GM12865 (cell line): Measurements from ENCODE around the gene MPRIP.

Experiments used
- DNase-seq: peaks from one replicate; pipeline ENCODE4 v3.0.0; 2010; ENCODE audit warnings: low read depth
- H3K4me3 ChIP-seq: 2 replicates; pipeline ENCODE4 v1.5.1; 2011; ENCODE audit warnings: mild to moderate bottlenecking, low read depth, low read length, control low read depth
- CTCF ChIP-seq: IDR thresholded peaks from 2 replicates; pipeline ENCODE4 v1.5.1; 2011; ENCODE audit warnings: low read length, control low read depth, low read depth, inconsistent platforms; ENCODE audit not compliant: insufficient read depth; ENCODE audit errors: missing control alignments

MPRIP gene

GRCh38 chr17:17058304-17058703 is 16.0 kb downstream of the MPRIP start:
- no peak for TF ChIP-seq CTCF

GRCh38 chr17:17059301-17059890 is 17.1 kb downstream of the MPRIP start:
- H3K4me3 ChIP-seq = no peak overlapping the region
- TF ChIP-seq CTCF = no peak
- DNase-seq = no peak

More at GRCh38 chr17:17058304-17058703, 16.0 kb downstream of the MPRIP start:
- no peak overlapping the region for H3K4me3 ChIP-seq
- DNase-seq = no peak

GRCh38 chr17:17060001-17060922 is 18.0 kb downstream of the MPRIP start:
- no peak overlapping the region for H3K4me3 ChIP-seq
- TF ChIP-seq CTCF = no peak
- no peak for DNase-seq

- DNase-seq = no peak
- TF ChIP-seq CTCF = no peak
- H3K4me3 ChIP-seq = no peak overlapping the region
These were observed 18.7 kb downstream of the MPRIP start for GRCh38 chr17:17060930-17061329.

GRCh38 chr17:17061516-17061915 is 19.3 kb downstream of the MPRIP start:
- no peak for DNase-seq
- TF ChIP-seq CTCF = no peak
- no peak overlapping the region for H3K4me3 ChIP-seq

- DNase-seq = no peak
- TF ChIP-seq CTCF = no peak
- H3K4me3 ChIP-seq = no peak overlapping the region
These were observed 20.1 kb downstream of the MPRIP start for GRCh38 chr17:17062356-17062755.
